GM12864 (cell line): ENCODE data around the gene CBFA2T2.
"Not testable (repeated sequence)": the region's sequence is repeated elsewhere in the genome, so short reads cannot be mapped to it uniquely, and the experiment has no call there.

ENCODE experiments used
- DNase-seq: peaks from one replicate; pipeline ENCODE4 v3.0.0-alpha.2; 2011; ENCODE audit warnings: low read depth
- H3K4me3 ChIP-seq: 2 replicates; pipeline ENCODE4 v1.5.1; 2011; ENCODE audit warnings: mild to moderate bottlenecking, low read depth, low read length, control low read depth
- TF ChIP-seq, protein P1 (sequence below): IDR thresholded peaks from 2 replicates; pipeline ENCODE4 v1.5.1; 2011; ENCODE audit warnings: low read depth, mild to moderate bottlenecking, moderate library complexity, low read length, control low read depth, inconsistent platforms; ENCODE audit errors: missing control alignments

CBFA2T2 gene

GRCh38 chr20:33689493-33689892 lies 199.6 kb downstream of the CBFA2T2 start:
- TF ChIP-seq, protein P1, sequence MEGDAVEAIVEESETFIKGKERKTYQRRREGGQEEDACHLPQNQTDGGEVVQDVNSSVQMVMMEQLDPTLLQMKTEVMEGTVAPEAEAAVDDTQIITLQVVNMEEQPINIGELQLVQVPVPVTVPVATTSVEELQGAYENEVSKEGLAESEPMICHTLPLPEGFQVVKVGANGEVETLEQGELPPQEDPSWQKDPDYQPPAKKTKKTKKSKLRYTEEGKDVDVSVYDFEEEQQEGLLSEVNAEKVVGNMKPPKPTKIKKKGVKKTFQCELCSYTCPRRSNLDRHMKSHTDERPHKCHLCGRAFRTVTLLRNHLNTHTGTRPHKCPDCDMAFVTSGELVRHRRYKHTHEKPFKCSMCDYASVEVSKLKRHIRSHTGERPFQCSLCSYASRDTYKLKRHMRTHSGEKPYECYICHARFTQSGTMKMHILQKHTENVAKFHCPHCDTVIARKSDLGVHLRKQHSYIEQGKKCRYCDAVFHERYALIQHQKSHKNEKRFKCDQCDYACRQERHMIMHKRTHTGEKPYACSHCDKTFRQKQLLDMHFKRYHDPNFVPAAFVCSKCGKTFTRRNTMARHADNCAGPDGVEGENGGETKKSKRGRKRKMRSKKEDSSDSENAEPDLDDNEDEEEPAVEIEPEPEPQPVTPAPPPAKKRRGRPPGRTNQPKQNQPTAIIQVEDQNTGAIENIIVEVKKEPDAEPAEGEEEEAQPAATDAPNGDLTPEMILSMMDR, result no peak
- DNase-seq, result no peak
- no peak overlapping the region for H3K4me3 ChIP-seq

GRCh38 chr20:33689973-33690372 lies 200.1 kb downstream of the CBFA2T2 start:
- TF ChIP-seq, protein P1, result no peak
- DNase-seq, result no peak
- no peak overlapping the region for H3K4me3 ChIP-seq

- no peak for DNase-seq
- TF ChIP-seq, protein P1, result no peak
- no peak overlapping the region for H3K4me3 ChIP-seq
Measured at GRCh38 chr20:33693289-33693688, 203.4 kb downstream of the CBFA2T2 start.

DNA sequence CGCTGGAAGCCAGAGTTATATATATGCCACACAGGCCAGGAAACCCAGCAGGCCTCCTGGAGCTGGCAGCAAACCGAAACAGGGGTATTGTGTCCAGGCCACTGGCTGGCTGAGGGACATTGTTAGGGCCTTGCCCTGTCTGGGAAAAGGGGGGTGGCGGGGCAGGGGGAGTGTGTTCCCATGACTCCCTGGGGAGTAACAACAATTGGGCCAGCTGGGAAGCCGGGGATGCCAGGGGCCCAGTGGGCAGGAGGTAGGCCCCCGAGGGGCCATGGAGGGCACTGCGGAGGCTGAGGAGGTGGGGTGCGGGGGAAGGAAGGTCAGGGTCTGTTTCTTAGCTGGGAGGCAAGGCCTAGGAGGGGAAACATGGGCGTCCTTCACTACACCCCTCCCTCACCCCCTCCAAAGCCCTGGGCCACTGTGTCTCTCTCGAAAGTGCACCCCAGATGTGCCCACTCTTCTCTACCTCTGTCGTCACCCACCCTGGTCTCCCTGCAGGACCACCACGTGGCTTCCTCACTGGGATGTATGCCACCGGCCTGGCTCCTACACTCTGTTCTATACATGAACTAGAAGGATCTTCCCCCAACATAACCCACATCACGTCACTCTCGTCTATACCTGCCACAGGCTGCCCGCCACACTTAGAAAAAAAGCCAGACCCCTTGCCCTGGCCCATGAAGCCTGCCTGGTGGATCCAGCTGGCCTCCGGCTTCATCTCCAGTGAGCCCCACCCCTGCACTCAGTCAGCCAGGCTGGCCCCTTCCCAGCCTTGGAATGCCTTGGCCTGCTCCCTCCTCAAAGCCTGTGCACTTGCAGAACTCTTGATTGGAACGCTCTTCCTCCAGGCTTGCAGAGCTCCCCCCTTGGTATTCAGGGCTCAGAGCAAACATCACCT lies 204.1 kb downstream of the CBFA2T2 start:
- TF ChIP-seq, protein P1, result no peak
- H3K4me3 ChIP-seq, result no peak overlapping the region
- DNase-seq, result no peak

DNA sequence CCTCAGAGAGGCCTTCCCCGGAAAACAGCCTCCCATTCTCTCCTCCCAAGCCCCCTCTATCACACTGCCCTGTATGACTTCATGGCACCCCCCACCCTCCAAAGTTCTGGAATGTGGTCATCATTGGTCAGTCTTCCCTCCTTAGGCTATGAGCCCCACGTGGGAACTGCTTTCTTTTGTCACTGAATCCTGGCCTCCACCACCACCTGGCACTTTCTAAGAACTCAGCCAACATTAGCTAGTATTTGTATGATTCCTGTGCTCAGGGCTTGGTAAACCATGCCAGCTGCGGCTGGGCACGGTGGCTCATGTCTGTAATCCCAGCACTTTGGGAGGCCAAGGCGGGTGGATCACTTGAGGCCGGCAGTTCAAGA lies 204.7 kb downstream of the CBFA2T2 start:
- no peak for DNase-seq
- no peak overlapping the region for H3K4me3 ChIP-seq
- TF ChIP-seq, protein P1, result no peak

DNA sequence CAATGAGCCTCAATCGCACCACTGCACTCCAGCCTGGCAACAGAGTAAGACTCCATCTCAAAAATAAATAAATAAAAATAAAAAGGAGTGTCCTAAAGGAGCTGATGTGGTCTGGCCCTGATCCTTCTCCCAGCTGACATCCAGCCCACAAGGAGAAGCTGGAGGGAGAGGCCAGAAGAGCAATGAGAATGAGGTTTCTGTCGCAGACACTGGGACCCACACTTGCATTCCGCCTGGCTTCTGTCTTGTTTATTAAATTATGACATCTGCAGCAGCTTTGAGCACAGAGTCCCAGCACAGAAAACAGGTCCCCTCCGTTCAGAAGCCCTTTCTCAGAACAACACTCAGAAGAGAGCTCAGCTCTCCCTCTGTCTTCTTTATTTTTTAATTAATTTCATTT lies 206.6 kb downstream of the CBFA2T2 start:
- DNase-seq, result no peak
- TF ChIP-seq, protein P1, result no peak
- no peak overlapping the region for H3K4me3 ChIP-seq

GRCh38 chr20:33697129-33697528 lies 207.2 kb downstream of the CBFA2T2 start:
- DNase-seq, result no peak
- no peak overlapping the region for H3K4me3 ChIP-seq
- TF ChIP-seq, protein P1, result no peak

GRCh38 chr20:33698966-33699365 lies 209.1 kb downstream of the CBFA2T2 start:
- DNase-seq, H3K4me3 ChIP-seq: not testable (repeated sequence)
